ENCODE data around the gene MYOM3. TPM values are rescaled to one million over a fixed set of nuclear protein-coding genes. Genes with fewer than 3 reads are reported as not detected.

The MYOM3 gene
- 1 to 10 TPM; 2.3 to 4.3 TPM for total RNA-seq

DNA sequence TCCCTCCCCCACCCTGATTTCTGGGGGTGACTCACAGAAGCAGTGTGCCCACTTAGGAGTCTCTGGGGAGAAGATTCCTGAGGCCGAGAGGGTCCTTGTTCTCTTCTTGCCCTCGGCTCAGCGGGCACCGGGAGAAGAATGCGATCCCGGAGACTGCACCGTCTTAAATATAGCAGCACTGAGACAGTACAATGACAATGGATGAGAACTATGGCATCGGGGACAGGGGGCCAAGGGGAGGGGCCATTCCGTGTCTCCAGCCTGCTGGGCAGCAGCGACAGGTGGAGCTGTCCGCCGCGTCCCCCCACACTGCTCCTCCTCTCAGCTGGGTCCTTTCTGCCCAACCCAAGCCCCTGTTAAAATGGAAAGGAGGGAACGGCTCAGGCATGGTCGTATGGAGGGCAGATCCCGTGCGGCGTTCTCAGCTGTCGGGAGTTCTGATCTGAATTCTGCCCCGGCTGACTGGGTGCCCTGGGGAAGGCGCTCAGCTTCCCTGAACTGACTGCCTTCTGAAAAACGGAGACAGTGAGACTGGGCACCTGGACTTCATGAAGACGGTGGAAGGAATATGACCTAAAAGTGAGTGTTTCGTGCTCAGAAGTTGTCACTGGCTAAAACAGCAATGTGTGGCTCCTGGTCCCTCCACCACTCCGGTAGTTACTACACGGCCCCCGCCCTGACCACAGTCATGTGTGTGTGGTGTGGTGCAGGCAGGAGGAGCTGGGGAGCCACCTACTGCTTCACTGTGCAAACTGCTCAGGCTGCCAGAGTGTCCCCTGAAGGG is at the start of gene MYOM3:
Gene MYOM3, minus strand, starts transcription at position 140 of the 784 bp plus-strand sequence. CDS start 3,499 bp downstream, outside the sequence.
- no peak within 1 kb of the TSS for H3K4me3 ChIP-seq
- no peaks in the 10 kb centered on the region for H3K27me3 ChIP-seq
- peak; percentile 70 to 83 (median 80) for DNase-seq
- 34 to 43% methylated on average over 27 of the region's 27 CpGs for whole genome bisulfite sequencing, 2 donors
- H3K27ac ChIP-seq = no peak within 1 kb of the TSS
- H3K36me3 ChIP-seq (replicated peaks in 1 of 2; ENCODE audit: insufficient read depth in 1 of 2, low read depth in 2 of 2) = no peaks in the 10 kb centered on the region
- no peaks in the 10 kb centered on the region for H3K9me3 ChIP-seq
- peak; percentile 75 for ATAC-seq
- peaks cover 34% of the 10 kb centered on the region for H3K4me1 ChIP-seq
- intact Hi-C loops (cut with DNase I) = loop anchor here (5.0 kb wide), 1 partner anchor 40 kb away; no protein-coding TSS in a partner anchor
- TF ChIP-seq POLR2A (IDR thresholded peaks at IDR 0.05) = no peak
- TF ChIP-seq, protein P1, sequence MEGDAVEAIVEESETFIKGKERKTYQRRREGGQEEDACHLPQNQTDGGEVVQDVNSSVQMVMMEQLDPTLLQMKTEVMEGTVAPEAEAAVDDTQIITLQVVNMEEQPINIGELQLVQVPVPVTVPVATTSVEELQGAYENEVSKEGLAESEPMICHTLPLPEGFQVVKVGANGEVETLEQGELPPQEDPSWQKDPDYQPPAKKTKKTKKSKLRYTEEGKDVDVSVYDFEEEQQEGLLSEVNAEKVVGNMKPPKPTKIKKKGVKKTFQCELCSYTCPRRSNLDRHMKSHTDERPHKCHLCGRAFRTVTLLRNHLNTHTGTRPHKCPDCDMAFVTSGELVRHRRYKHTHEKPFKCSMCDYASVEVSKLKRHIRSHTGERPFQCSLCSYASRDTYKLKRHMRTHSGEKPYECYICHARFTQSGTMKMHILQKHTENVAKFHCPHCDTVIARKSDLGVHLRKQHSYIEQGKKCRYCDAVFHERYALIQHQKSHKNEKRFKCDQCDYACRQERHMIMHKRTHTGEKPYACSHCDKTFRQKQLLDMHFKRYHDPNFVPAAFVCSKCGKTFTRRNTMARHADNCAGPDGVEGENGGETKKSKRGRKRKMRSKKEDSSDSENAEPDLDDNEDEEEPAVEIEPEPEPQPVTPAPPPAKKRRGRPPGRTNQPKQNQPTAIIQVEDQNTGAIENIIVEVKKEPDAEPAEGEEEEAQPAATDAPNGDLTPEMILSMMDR (IDR thresholded peaks at IDR 0.05) = peak in 6 of 7 experiments; percentile 22 to 77 (median 62)

DNA sequence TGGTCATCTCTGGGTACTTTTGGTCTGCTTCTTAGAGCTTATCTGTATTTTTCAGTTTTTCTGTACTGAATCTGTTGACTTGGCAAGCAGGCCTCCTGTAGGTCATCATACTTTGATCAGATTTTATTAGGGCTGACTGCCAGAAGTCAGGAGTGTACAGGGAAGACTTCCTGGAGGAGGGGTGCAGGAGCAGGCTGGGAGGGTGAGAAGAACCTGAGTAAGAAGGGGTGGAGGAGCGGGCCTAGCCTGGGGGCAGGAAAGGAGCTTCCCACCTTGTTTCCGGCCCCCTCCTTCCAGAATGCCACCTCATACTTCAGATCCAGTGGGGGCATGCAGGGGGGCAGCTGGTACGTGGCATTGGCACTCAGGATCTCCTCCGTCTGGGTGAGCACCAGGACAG is 49.3 kb upstream of the MYOM3 start:
- Histone ChIP-seq H3K27me3 (no peaks in the 10 kb centered on the region), H3K4me1 (no peaks in the 10 kb centered on the region), H3K9me3 (no peaks in the 10 kb centered on the region), H3K27ac (no peak overlapping the region), H3K36me3 (replicated peaks in 1 of 2; ENCODE audit: insufficient read depth in 1 of 2, low read depth in 2 of 2) (peaks cover 0 to 3% of the 10 kb centered on the region in 2 donors), H3K4me3 (no peak overlapping the region)
- ATAC-seq (no peak), DNase-seq (no peak)
- intact Hi-C loops (cut with DNase I) = no loop called here
- WGBS, 2 donors = 90 to 98% methylated on average over 4 of the region's 4 CpGs
- no peak for TF ChIP-seq POLR2A (IDR thresholded peaks at IDR 0.05)
- TF ChIP-seq, protein P1 (IDR thresholded peaks at IDR 0.05) = no peak

DNA sequence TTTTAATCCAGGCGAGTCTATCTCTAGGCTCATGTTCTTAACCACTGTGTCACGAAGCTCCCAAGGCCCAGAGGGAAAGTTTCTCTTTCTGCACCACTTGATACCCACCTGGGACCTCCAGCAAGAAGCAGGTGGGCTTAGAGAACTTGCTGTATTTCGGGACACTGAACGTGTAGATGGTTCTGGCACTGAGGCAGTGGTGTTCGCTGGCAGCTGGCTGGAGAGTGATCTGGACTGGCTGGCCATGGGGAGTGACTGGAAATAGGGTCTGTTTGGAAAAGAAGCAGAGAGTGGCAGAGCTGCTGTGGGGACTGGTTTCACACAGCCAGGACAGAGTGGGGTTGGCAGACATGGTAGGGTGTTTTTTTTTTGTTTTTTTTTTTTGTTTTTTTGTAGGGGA is 47.4 kb upstream of the MYOM3 start:
- intact Hi-C loops (cut with DNase I) = loop anchor here (10.0 kb wide), 1 partner anchor 85 kb away; no protein-coding TSS in a partner anchor
- Histone ChIP-seq H3K27me3 (no peaks in the 10 kb centered on the region), H3K27ac (no peak overlapping the region), H3K9me3 (no peaks in the 10 kb centered on the region), H3K4me1 (peaks cover 14% of the 10 kb centered on the region), H3K36me3 (replicated peaks in 1 of 2; ENCODE audit: insufficient read depth in 1 of 2, low read depth in 2 of 2) (no peaks in the 10 kb centered on the region), H3K4me3 (no peak overlapping the region)
- no peak for TF ChIP-seq POLR2A (IDR thresholded peaks at IDR 0.05)
- DNase-seq (no peak), ATAC-seq (no peak)
- WGBS, 2 donors = 89 to 91% methylated on average over 5 of the region's 5 CpGs

DNA sequence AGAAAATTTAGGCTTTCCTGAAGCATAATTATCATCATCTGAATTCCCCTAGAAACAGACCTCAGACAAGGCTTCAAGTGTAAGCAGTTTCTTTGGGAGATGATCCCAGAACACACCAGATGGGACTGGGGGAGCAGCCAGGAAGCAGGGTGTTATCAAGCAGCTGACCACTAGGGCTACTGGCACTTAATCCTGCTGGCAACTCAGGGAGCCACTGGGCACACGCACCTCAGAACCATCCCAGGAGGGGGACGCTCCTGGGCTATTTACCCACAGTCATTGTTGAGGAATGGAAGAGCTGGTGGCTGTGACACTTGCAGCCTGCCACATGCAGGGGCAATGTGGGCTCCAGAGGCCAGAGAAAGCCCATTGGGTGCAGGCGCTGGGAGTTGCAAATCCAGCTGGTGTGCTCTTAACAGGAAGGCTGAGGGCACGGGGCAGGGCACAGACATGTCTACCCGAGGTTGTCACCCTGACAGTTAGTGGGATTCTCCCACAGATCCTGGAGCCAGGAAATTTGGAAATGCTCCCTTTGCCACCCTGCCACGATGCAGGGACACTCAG is 46.1 kb upstream of the MYOM3 start:
- no peak for DNase-seq
- ATAC-seq = no peak
- TF ChIP-seq POLR2A (IDR thresholded peaks at IDR 0.05) = no peak
- TF ChIP-seq, protein P1 (IDR thresholded peaks at IDR 0.05) = peak in 1 of 7 experiments; percentile 13
- H3K36me3 ChIP-seq (replicated peaks in 1 of 2; ENCODE audit: insufficient read depth in 1 of 2, low read depth in 2 of 2) = no peaks in the 10 kb centered on the region
- H3K9me3 ChIP-seq = no peaks in the 10 kb centered on the region
- peaks cover 14% of the 10 kb centered on the region for H3K4me1 ChIP-seq
- no peak overlapping the region for H3K4me3 ChIP-seq
- H3K27ac ChIP-seq = no peak overlapping the region
- H3K27me3 ChIP-seq = no peaks in the 10 kb centered on the region
- WGBS, 2 donors = 79 to 100% methylated on average over 1 to 6 of the region's 6 CpGs
- intact Hi-C loops (cut with DNase I) = loop anchor here (10.0 kb wide), 1 partner anchor 83 kb away; no protein-coding TSS in a partner anchor

DNA sequence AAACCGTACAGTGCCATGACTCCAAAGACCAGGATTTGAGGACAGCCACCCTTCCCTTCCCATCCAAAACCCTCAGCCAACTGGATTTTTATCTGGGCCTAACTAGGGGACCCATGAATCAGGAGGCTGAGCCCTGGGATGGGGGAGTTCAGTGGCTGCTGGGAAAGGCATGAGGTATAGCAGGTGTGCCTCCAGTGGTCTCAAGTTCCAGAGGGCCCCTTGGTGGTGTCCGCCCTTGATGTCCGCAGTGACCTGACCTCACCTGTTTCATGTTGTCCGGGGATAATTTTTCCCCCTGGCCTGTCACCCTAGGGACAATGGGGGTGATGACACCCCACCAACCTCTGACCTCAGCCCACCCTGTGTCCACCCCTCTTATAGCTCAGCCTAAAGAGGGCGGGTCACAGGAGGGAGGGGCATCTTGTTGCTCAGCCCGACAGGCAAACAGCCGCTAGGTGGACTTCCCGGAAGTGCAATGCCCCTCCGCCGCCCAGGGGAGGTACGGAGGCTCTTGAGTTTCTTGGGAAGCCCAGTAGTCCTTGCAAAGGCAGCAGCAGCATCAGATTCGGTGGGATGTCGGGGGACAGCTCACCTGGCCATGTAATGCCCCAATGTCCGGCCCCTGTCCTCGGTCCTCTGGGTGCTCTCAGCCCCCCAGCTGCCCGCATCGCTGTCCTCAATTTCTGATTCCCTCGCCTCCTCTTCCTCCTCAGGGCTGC is 44.8 kb upstream of the MYOM3 start:
- Histone ChIP-seq H3K9me3 (no peaks in the 10 kb centered on the region), H3K4me3 (no peak overlapping the region), H3K27ac (no peak overlapping the region), H3K4me1 (peaks cover 14% of the 10 kb centered on the region), H3K27me3 (no peaks in the 10 kb centered on the region), H3K36me3 (replicated peaks in 1 of 2; ENCODE audit: insufficient read depth in 1 of 2, low read depth in 2 of 2) (no peaks in the 10 kb centered on the region)
- no peak for DNase-seq
- WGBS, 2 donors = 93 to 98% methylated on average over 9 to 16 of the region's 18 CpGs
- ATAC-seq = no peak
- TF ChIP-seq POLR2A (IDR thresholded peaks at IDR 0.05) = no peak
- TF ChIP-seq, protein P1 (IDR thresholded peaks at IDR 0.05) = no peak
- intact Hi-C loops (cut with DNase I) = loop anchor here (10.0 kb wide), 1 partner anchor 82 kb away; no protein-coding TSS in a partner anchor

All from body of pancreas (tissue), 4 donors.